ENCODE data around the gene GAGE12G.
"Not testable (repeated sequence)": the region's sequence is repeated elsewhere in the genome, so short reads cannot be mapped to it uniquely, and the experiment has no call there.

The GAGE12G gene

DNA sequence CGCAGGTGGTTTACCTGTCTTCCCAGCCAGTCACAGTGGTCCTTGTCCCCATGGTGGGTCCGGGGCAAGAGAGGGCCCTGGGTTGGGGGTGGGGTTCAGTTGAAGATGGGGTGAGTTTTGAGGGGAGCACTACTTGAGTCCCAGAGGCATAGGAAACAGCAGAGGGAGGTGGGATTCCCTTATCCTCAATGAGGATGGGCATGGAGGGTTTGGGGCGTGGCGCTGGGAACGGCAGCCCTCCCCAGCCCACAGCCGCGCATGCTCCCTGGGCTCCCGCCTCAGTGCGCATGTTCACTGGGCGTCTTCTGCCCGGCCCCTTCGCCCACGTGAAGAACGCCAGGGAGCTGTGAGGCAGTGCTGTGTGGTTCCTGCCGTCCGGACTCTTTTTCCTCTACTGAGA, at the start of gene GAGE12G:
Gene GAGE12G (plus strand): TSS at position 301 of the 400 bp plus-strand sequence. CDS start 1,155 bp downstream, outside the sequence.
- in situ Hi-C loops (cut with MboI; ENCODE audit: low sequenced_read_pairs), result not testable (repeated sequence)

DNA sequence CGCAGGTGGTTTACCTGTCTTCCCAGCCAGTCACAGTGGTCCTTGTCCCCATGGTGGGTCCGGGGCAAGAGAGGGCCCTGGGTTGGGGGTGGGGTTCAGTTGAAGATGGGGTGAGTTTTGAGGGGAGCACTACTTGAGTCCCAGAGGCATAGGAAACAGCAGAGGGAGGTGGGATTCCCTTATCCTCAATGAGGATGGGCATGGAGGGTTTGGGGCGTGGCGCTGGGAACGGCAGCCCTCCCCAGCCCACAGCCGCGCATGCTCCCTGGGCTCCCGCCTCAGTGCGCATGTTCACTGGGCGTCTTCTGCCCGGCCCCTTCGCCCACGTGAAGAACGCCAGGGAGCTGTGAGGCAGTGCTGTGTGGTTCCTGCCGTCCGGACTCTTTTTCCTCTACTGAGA, 38.3 kb upstream of the GAGE12G start, which contains the start of gene GAGE12C:
Gene GAGE12C (plus strand): TSS at position 301 of the 400 bp plus-strand sequence. CDS start 1,155 bp downstream, outside the sequence.
- in situ Hi-C loops (cut with MboI; ENCODE audit: low sequenced_read_pairs), result not testable (repeated sequence)

- in situ Hi-C loops (cut with MboI; ENCODE audit: low sequenced_read_pairs), result not testable (repeated sequence)
These were observed 28.8 kb upstream of the GAGE12G start, which contains the start of gene GAGE12D for GRCh38 chrX:49541433-49541832. TSS of gene GAGE12D (plus strand) at chrX:49541733. CDS start at chrX:49542888, 1,155 bp downstream.

DNA sequence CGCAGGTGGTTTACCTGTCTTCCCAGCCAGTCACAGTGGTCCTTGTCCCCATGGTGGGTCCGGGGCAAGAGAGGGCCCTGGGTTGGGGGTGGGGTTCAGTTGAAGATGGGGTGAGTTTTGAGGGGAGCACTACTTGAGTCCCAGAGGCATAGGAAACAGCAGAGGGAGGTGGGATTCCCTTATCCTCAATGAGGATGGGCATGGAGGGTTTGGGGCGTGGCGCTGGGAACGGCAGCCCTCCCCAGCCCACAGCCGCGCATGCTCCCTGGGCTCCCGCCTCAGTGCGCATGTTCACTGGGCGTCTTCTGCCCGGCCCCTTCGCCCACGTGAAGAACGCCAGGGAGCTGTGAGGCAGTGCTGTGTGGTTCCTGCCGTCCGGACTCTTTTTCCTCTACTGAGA, 19.2 kb upstream of the GAGE12G start, which contains the start of gene GAGE12E:
Gene GAGE12E (plus strand): TSS at position 301 of the 400 bp plus-strand sequence. CDS start 1,155 bp downstream, outside the sequence.
- in situ Hi-C loops (cut with MboI; ENCODE audit: low sequenced_read_pairs), result not testable (repeated sequence)

DNA sequence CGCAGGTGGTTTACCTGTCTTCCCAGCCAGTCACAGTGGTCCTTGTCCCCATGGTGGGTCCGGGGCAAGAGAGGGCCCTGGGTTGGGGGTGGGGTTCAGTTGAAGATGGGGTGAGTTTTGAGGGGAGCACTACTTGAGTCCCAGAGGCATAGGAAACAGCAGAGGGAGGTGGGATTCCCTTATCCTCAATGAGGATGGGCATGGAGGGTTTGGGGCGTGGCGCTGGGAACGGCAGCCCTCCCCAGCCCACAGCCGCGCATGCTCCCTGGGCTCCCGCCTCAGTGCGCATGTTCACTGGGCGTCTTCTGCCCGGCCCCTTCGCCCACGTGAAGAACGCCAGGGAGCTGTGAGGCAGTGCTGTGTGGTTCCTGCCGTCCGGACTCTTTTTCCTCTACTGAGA, 9.7 kb upstream of the GAGE12G start, which contains the start of gene GAGE12F:
Gene GAGE12F (plus strand): TSS at position 301 of the 400 bp plus-strand sequence. CDS start 1,155 bp downstream, outside the sequence.
- in situ Hi-C loops (cut with MboI; ENCODE audit: low sequenced_read_pairs), result not testable (repeated sequence)

DNA sequence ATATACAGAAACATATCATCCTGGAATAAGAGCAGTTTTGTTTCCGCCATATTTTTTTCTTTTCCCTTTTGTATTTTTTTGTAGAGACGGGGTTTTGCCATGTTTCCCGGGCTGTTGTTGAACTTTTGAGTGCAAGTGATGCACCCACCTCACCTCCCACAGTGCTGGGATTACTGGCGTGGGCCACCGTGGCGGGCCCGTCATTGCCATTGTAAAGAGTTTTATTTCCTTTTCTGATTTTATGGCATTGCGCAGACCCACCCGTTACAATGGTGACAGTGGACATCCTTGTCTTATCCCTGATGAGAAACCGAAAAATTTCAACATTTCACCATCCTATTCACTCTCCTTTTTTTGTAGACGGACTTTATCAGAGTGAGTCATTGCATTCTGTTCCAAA, 1.5 kb upstream of the GAGE12G start:
- in situ Hi-C loops (cut with MboI; ENCODE audit: low sequenced_read_pairs), result not testable (repeated sequence)

- in situ Hi-C loops (cut with MboI; ENCODE audit: low sequenced_read_pairs), result not testable (repeated sequence)
These were observed 1.0 kb upstream of the GAGE12G start for GRCh38 chrX:49569152-49569551.

DNA sequence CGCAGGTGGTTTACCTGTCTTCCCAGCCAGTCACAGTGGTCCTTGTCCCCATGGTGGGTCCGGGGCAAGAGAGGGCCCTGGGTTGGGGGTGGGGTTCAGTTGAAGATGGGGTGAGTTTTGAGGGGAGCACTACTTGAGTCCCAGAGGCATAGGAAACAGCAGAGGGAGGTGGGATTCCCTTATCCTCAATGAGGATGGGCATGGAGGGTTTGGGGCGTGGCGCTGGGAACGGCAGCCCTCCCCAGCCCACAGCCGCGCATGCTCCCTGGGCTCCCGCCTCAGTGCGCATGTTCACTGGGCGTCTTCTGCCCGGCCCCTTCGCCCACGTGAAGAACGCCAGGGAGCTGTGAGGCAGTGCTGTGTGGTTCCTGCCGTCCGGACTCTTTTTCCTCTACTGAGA, 9.4 kb downstream of the GAGE12G start, which contains the start of gene GAGE12H:
Gene GAGE12H (plus strand): TSS at position 301 of the 400 bp plus-strand sequence. CDS start 1,155 bp downstream, outside the sequence.
- in situ Hi-C loops (cut with MboI; ENCODE audit: low sequenced_read_pairs), result not testable (repeated sequence)

- in situ Hi-C loops (cut with MboI; ENCODE audit: low sequenced_read_pairs), result not testable (repeated sequence)
These were observed 19.0 kb downstream of the GAGE12G start, which contains the start of gene GAGE2A for GRCh38 chrX:49589196-49589595. TSS of gene GAGE2A (plus strand) at chrX:49589496. CDS start at chrX:49590651, 1,155 bp downstream.

DNA sequence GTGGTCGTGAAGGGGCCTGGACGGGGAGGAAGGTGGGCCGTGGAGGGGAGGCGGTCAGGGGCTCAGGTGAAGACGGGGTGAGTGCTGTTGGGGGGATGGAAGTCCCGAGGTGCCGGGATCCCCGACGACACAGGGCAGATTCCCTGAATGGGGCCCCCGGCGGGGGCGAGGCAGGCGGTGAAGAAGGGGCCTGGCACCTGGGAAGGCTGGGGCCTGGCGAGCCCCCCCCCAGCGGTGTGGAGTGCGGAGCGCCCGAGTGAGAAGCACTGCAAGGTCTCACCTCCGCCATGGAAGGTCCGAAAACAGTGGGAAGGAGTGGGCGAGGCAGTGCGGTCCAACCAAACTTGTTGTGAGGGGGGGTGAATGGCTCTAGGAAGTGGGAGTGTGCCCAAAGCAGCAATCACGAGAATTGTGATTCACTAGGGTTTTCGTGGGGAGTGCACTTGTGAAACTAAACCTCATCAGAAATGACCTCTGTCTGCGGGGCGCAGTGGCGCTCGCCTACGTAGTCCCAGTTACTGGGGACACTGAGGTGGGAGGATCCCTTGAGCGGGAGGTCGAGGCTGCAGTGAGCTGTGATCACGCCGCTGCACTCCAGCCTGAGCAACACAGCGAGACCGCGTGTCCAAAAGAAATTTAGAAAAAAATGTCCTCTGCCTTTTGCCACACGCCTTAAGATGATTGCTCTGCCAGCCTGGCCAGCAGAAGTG, 19.7 kb downstream of the GAGE12G start:
- in situ Hi-C loops (cut with MboI; ENCODE audit: low sequenced_read_pairs), result not testable (repeated sequence)

DNA sequence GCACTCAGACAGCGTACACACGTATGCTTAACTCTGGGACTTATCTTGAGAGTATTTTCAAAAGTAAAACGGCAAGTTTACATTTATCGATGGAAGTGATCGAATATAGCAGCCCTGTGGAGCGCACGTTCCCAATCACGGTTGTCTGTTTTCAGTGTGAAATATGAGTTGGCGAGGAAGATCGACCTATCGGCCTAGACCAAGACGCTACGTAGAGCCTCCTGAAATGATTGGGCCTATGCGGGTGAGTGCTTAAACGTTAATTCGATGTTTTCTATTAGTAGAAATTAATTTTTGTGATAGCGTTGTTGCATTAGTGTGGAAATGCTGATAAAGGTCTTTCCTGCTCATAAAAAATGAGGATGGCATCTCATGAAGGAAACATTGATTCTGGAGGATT, 20.3 kb downstream of the GAGE12G start:
- in situ Hi-C loops (cut with MboI; ENCODE audit: low sequenced_read_pairs), result not testable (repeated sequence)

- in situ Hi-C loops (cut with MboI; ENCODE audit: low sequenced_read_pairs), result not testable (repeated sequence)
These were observed 28.5 kb downstream of the GAGE12G start, which contains the start of gene GAGE1 for GRCh38 chrX:49598720-49599119. TSS of gene GAGE1 (plus strand) at chrX:49599020. CDS start at chrX:49600175, 1,155 bp downstream.

- in situ Hi-C loops (cut with MboI; ENCODE audit: low sequenced_read_pairs), result no loop called here
These were observed 40.6 kb downstream of the GAGE12G start for GRCh38 chrX:49610718-49611310.

GRCh38 chrX:49618574-49618973, 48.4 kb downstream of the GAGE12G start:
- in situ Hi-C loops (cut with MboI; ENCODE audit: low sequenced_read_pairs), result no loop called here

All from hTERT RPE-1 (cell line).